GM21717 (cell line): ENCODE data around the gene LRRC74A.

Source experiments
- ATAC-seq: cut with Tn5 transposase; IDR thresholded peaks from one replicate; pipeline ENCODE4 v1.9.1; 2021; ENCODE audit warnings: mild to moderate bottlenecking, moderate library complexity; ENCODE audit not compliant: unreplicated experiment

Gene LRRC74A

DNA sequence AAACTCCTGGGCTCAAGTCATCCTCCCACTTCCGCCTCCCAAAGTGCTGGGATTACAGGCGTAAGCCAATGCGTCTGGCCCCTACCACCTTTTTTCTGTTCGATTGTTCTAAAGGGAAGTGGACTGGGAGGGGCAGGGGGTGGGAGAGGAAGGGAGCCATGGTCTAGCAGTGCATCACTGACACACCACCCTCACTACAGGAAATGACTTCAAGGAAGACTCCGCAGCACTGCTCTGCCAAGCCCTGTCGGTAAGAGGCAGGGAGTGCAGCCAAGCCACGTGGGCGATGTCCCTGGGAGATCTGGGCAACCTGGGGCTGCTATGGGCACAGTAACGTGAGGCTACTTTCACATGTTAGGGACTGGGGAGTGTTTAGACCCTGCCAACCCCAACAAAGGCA lies 18.0 kb downstream of the LRRC74A start:
- ATAC-seq = no peak

DNA sequence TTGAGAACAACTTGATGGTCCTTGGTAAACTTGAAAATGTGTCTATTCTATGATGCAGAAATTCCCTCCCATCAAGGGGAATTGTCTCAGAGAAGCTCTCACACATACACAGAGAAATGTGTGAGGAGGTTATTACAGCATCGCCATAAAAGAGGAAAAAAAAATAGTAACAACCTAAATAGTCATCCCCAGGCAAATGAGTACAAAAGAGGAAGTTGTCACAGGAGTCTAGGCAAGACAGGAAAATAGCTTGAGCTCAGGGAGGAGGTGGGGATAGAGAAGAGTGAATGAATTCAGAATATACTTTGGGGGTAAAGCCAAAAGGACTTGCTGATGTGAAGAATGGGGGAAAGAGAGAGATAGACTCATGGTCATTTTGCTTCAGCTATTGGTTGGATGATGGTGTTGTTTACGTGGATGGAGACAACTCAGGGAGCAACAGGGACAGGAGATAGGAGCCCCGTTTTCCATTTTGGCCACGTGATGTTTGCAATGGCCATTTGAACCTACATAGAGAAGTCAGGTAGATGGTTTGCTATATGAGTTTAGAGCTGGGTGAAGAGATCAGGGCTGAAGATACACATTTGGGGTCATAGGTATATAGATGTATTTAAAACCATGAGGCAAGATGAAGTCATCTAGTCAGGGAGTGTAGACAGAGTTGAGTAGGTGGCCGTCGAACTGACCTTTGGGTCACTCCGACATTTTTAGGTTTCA lies 20.3 kb downstream of the LRRC74A start:
- no peak for ATAC-seq

DNA sequence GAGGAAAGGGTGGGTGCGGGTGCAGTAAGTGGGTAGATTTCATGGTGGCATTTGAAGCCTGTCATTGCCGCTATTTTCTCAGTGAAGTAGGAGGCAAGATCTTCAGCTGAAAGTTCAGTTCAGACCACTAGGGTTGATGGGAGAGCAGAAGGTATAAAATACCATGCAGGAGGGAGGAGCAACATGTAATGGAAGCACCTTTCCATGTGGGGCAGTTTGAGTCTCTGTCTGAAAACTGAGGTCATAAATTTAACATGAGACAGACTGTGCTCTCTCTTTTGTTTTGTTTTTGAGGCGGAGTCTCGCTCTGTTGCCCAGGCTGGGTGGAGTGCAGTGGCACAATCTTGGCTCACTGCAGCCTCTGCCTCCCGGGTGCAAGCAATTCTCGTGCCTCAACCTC lies 22.7 kb downstream of the LRRC74A start:
- no peak for ATAC-seq

DNA sequence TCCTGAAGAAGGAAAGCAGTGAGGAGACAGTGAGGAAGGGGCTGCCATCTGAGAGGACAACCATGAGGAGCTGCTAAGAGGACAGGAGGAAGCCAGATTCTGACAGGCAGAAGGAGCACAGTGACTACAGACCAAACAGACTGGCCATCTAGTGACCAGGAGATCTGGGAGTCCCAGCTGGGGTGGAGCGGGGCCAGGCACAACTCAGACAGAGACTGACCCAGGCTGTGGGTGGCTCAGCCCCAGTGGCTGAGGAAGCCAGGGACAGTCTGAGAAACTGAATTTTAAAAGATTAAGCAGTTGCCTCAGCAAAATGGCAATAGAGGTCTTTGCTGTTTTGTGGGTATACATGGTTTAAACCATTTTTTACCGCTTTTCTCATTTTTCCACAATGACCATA lies 28.9 kb downstream of the LRRC74A start:
- ATAC-seq = no peak

DNA sequence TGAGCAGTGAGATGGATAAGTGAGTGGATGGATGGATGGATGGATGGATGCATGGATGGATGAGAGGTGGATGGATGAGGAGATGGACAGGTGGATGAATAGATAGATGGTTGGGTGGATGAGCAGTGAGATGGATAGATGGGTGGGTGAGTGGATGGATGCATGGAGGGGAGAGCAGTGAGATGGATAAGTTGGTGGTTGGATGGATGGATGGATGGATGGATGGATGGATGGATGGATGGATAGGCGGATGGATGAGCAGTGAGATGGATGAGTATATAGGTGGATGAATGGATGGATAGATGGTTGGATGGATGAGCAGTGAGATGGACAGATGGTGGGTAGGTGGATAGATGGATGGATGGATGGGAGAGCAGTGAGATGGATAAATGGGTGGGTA lies 30.6 kb downstream of the LRRC74A start:
- ATAC-seq = no peak

DNA sequence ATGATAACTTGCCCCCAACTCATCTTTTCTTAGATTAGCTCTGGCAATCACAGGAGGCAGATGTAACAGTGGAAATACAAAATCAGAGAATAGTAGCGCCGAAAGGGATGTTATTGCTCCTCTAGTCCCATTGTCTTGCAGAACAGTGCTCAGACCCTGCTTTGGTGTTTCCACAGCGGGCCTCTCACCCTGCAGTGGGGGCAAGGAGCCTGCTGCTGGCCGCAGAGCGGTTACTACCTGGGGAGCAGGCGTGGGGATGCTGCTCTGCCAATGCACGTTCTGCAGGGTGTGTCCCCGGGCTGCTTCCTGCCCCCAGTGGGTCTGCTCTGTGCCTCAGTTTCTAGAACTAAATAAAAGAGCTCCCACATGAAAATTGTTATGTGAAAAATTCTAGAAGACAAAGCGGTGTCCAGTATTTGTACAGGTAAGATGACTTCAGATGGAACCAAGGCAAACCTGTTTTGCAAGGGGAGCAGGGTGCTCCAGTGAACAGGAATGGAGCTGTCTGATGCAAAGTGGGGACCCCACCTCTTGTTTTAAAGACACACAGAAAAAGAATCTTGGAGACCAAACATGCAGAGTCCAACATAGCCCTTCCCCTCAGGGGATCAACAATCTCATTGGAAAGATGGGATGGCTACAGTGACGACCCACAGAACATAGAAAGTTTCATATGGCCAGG lies 35.5 kb downstream of the LRRC74A start:
- no peak for ATAC-seq

DNA sequence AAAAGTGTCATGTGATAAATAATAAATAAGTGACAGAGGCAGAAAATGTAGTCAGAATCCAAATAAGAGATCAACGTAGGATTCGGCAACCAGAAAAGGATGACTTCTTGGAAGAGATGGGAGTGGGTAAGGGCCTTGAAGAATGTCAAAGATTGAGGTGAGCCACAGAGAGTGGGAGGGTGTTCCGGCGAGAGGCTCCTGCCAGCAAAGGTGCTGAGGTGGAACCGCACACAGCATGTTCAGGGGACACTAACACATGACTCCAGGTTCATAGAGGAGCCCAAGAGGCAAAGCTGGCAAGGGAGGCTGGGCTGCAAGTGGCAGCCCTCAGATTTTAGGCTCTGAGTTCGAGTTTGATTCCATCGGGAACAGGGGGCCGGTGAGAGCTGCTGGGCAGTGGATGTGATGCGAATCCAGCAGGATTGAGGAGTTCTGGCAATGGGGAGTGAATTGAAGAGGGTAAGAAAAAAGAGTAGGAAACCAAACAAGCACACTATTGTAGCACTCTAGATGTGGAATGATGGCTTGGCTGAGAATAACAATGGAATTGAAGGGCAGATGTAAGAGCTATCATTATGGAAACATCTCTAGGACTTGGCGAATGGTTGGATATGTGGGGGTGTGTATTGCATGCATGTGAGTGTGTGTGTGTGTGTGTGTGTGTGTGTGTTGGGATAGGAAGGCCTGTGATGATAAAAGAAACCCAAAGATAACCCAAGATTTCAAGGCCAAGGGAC lies 36.5 kb downstream of the LRRC74A start:
- ATAC-seq = no peak

DNA sequence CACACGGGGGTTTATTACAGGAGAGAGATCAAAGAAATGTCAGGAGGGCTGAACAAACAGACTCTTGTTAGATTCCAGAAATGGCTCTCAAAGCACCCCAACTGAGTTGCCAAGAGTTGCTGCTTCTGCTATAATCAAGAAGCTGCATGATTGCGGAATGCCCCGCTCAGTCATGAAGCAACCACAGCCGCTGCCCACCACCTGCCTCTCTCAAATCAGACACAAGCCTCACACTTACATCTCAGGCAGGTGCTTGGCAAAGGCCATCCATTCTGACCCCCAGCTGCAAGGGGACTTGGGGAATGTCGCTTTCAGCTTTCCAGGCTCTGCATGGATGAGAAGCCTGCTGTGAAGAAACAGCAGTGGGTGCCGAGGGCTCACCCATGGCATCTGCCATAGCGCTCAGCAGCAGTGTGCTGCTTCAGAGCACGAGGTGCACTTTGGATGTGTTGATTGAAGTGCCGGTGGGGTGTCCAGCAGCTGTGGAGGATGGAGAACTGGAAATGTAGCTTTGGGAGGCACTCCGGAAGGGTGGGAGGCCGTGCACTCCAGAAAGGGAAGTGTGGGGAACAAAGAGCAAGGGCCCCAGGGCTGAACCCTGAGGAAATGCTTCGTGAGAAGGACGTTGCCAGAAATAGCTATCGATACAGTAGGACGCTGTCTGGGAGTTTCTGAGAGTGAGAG lies 37.7 kb downstream of the LRRC74A start:
- ATAC-seq = no peak

DNA sequence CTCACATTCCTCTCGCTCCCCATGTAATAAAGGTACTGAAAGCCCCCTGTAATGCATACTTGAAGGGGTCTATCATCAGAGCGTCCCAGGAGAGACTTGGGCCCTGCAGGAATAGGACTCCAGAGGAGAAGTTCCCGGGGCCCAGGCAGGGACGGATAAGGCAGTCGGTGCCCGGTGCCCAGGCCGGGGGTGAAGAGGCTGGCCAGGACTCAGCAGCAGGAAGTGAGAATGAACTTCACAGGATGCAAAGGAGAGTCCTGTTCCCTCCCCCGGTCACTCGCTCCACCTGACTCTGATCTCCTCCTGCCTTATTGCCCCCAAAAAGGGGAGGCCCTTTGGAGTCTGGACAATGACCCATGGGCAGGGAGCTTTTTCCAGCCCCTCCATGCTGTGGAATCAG lies 40.2 kb downstream of the LRRC74A start:
- ATAC-seq = no peak

DNA sequence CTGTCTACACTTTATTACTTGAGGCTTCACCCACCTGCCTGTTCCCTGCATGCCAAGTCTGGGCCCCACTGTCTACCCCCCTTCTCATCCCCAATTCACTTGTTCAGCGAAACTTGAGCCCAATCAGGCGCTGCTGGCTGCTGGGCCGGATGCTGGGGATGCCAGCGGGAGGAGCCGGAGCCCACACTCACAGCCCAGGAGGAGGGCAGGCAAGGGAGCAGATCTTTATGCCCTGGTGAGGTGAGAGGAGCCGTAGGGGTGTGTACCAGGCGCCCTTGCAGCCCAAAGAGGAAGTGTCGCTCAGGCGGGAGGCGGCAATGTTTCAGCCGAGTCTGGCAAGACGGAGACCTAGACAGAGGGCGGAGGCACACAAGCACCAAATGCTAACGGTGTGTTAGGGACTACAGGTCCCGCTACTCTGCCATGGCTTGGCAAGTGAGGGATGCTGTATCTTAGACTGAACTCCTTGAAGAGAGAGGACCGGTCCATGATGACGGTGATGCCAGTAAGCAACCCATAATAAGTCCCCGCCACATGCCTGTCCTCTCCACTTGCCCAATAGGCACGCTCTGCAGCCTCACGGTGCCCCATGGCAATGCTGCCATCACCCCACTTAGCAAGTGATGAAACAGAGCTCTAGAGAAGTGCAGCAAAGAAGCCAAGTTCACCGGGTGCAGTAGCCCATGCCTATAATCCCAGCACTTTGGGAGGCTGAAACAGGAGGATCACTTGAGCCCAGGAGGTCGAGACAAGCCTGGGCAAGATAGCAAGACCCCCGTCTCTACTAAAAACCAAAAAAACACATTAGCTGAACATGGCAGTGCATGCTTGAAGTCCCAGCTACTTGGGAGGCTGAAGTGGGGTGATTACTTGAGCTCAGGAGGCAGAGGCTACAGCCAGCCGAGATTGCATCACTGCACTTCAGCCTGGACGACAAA lies 41.6 kb downstream of the LRRC74A start:
- no peak for ATAC-seq

DNA sequence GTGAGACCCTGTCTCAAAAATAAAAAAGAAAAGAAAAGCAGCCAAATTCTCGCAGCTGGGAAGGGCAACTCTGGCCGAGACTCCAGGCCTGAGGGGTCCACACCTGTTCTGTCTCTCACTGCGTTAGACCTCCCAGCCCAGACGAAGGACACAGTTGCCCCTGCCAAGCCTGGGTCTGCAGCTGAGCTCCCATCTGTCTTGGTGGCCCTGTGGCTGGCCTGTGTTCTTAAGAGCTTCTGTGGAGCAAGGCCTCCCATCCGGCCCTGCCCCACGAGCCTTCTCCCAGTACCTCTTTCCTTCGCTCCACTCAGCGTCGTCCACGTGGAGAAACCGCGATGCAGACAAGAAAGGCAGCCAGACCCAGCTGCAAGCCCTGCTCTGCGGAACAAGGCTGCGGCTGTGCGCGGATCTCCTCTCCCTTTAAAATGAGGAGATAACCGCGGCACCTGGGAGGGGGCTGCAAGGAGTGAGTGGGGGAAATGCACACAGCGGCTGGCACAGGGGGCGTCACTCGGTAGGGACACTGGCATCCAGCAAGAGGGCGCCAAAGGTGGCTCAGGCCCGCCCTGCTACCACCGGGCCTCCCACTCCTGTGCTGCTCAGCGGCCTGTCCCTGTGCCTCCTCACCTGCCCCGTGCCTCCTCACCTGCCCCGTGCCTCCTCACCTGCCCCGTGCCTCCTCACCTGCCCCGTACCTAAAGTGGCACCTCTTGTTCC lies 42.4 kb downstream of the LRRC74A start:
- ATAC-seq = no peak

DNA sequence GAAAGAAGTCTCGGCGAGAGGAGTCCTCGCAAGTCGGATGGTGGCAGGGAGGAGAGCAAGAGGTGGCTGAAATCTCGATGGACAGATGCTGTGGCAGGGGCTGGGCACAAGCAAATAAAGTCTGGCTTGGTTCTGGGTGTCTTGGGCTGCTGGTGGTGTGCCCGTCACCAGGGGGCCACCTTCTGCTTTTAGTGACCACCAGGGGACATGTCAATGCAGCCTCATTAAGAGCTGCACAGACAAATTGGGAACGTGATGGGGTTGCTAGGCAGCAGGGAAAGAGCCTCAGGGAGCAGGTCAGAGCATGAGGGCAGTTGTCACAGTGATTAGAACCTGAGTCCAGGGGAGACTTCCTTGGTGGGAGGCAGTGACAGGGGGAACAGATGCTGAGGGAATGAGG lies 44.0 kb downstream of the LRRC74A start:
- no peak for ATAC-seq

DNA sequence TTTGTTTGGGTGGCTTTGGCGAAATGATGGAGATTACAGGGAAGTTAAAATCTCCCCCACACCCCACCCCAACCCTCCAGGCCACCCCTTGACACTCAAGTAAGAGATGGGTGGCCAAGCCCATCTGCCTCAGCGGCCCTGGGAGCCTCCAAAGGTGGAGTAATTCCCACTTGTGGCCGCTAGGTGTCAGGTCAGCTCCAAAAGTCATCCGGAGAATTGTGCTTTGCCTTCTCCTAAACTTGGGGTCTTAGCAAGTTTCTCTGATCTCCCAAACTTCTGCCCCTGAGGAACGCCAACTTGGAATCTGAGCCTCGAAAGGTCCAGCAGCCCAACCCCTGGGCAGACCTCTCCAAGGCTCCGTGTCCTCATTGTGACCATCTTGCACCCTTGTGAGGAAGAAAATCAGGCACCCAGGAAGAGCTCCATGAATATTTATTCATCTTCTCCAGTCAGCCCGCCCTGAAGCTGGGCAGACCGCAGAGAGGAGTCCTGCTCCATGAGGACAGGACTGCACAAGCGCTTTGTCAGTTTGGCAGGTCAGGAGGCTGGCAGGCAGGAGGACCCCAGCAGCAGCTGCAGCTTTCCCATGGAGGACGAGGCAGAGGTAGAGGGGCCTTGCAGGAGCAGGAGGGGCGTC lies 46.7 kb downstream of the LRRC74A start:
- ATAC-seq = no peak

DNA sequence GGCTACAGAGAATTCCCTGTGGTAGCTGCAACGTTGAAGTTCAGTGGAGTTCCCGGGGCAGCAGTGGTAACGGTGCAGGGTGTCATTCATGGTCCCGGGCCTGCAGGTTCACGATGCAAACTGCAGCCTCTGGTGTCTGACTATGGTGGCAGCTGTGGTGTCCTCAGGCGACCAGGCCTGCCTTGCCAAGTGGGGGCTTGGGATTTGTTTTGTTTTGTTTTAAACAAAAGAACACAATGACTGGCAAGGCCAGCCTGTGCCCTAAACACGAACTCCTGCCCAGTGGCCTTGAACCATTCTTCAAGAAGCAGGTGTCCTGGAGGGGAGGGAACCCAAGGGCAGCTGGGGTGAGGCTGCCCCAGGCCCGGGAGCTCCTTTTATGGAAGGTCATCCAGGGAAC lies 48.5 kb downstream of the LRRC74A start:
- ATAC-seq = no peak

DNA sequence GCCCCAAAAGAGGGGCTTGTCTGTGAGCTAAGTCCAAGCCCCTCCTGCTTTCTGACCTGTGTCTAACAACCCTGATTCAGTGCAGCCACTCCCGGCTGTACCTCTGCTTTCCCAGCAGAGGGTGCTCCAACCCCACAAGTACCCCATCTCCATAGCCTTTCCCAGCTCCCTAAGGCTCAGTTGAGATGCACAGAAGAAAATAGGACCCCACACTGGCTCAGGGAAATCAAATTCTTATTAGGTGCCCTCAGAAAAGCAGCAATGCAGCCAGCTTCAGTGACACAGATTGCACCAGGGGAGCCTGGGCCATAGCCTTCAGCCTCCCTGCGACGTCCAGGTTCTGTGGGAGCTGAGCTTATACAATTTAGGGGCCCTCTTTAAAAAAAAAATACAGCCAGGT lies 49.9 kb downstream of the LRRC74A start:
- no peak for ATAC-seq

DNA sequence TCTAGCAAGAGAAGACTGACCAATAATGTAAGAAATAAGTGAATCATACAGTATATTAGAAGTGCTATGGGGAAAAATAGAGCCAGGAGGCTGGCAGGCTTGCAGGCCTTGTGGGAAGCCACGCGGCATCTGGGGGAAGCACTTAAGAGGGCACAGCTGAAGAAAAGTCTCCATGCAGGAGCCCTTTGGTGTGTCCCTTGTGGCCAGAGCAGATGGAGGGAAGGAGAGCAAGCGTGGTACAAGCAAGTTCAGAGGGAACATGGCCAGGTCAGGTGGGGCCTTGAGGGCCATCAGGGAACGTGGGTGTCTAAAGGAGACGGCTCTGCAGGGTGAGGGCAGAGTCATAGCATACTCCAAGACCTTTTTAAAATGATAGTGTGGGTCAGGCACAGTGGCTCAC lies 51.7 kb downstream of the LRRC74A start:
- no peak for ATAC-seq

DNA sequence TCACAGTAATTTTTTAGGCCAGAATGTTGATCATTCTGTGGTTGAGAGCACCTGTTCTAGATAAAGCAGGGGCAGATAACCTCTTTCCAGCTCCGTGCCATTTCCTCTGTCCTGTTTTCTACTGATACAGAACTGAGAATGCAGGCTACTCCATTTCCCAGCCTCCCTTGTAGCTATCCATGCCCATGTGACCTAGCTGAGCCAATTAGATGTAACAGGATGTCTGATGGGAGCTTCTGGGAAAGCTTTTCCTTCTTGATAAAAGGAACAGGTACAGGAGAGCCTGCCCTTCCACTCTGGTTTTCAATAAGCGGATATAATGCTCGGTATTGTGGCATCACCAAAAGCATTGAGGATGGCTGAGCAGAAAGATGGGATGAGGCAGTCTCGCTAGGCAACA lies 54.2 kb downstream of the LRRC74A start:
- ATAC-seq = no peak

DNA sequence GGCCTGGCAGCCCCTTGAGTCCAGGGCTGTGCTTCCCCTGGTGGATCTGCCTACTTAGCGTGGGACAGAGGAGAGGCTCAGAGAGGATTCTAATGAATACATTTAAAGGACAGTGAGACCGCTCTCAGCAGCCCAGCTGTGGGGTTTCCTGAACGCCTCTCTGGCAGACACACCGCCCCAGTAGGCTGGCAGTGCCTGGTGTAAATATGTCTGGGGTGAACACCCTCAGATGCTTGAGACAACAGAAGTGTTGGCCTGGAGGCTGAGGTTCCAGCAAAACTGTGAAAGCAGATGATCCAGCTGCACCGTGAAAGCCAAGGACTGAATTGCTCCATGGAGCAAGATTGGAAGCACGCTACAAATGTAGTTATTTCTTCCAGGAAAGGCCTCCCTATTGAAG lies 55.1 kb downstream of the LRRC74A start:
- no peak for ATAC-seq

DNA sequence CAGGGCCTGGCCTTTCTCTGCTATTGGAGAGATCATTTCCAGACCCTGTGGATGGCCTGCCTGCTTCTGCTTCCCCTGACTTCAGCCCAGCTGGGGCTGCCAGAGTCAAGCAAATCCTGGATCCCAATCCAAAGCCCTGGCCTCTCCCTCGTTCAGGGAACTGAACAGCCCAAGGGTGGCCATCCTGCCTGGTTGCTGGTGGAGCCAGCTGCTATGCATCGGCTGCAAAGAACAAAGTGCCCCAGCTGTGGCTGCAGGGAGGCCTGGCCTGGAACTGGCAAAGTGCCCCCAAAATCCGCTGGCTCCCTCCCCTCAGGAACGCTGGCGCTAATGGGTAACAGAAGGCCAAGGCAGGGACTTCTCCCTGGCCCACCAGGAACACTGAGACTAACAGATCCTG lies 56.4 kb downstream of the LRRC74A start:
- ATAC-seq = no peak
